ENCODE data around the gene CYP4F2.

GRCh38 chr19:15871570-15871969, 26.3 kb downstream of the CYP4F2 start:
- TF ChIP-seq EZH2phosphoT487 (IDR thresholded peaks at IDR 0.05; ENCODE audit: borderline replicate concordance, low read depth) (no peak), CTCF (IDR thresholded peaks at IDR 0.05) (no peak), POLR2AphosphoS5 (IDR thresholded peaks at IDR 0.05; ENCODE audit: low read depth, low read length) (no peak), ELF1 (IDR thresholded peaks at IDR 0.05) (no peak), RFX5 (IDR thresholded peaks at IDR 0.05; ENCODE audit: low read length) (no peak), USF2 (IDR thresholded peaks at IDR 0.05; ENCODE audit: borderline replicate concordance, low read depth, low read length) (no peak), RAD21 (IDR thresholded peaks at IDR 0.05; ENCODE audit: low read length) (no peak), SIN3A (IDR thresholded peaks at IDR 0.05; ENCODE audit: borderline replicate concordance, low read depth, low read length) (no peak)

Data from SK-N-SH (cell line).